ENCODE data around the gene KIAA0040.

KIAA0040 gene

DNA sequence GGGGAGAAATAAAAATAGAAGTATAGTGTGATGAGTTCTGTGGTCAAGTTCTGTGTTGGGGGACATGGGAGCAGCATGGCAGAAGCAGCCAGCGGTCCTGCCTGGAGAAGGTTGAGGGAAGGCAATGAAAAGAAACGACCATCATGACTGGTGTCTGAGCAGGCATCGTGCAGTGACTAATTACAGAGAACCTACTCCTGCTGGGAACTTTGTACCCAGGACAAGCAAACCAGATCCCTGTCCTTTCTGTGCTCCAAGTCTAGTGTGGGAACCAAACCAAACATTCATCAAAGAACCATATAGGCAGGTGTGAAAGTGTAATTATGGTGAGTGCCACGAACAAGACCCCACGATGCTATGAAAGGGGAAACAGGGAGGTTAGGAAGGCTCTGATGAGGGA lies 25.8 kb downstream of the KIAA0040 start:
- no peaks in the 10 kb centered on the region for H3K9me3 ChIP-seq (ENCODE audit: control insufficient read depth, insufficient read depth, low read length)
- peaks cover 3% of the 10 kb centered on the region for H3K36me3 ChIP-seq (ENCODE audit: control insufficient read depth, insufficient read depth, low read length)
- H3K4me1 ChIP-seq (ENCODE audit: control insufficient read depth, insufficient read depth, low read length) = no peaks in the 10 kb centered on the region
- no peak overlapping the region for H3K9ac ChIP-seq (ENCODE audit: low read depth, low read length)
- H3K27me3 ChIP-seq (ENCODE audit: control insufficient read depth, insufficient read depth, low read length) = no peaks in the 10 kb centered on the region
- H3K4me3 ChIP-seq (ENCODE audit: low read depth, low read length) = no peak overlapping the region

DNA sequence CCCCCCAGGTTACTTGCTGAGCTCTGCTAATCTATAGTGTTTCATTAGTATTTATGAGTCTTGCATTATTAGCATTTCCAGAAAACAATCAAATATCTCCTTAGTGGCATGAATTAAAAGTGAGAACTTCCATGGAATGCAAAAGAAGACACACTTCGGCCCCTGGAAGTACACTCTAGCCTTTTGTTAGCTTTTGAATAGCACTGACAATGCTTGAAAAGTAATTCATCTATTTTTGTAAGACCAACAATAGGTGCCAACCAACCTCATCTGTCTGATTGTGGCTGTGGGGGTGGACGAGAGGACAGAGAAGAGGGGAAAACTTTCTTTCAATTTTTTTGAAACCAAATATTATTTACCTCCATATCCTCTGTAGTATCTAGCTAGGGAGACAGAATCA lies 27.8 kb downstream of the KIAA0040 start:
- Histone ChIP-seq H3K4me3 (ENCODE audit: low read depth, low read length) (no peak overlapping the region), H3K9ac (ENCODE audit: low read depth, low read length) (no peak overlapping the region), H3K9me3 (ENCODE audit: control insufficient read depth, insufficient read depth, low read length) (no peaks in the 10 kb centered on the region), H3K36me3 (ENCODE audit: control insufficient read depth, insufficient read depth, low read length) (peaks cover 3% of the 10 kb centered on the region), H3K27me3 (ENCODE audit: control insufficient read depth, insufficient read depth, low read length) (no peaks in the 10 kb centered on the region), H3K4me1 (ENCODE audit: control insufficient read depth, insufficient read depth, low read length) (no peaks in the 10 kb centered on the region)

DNA sequence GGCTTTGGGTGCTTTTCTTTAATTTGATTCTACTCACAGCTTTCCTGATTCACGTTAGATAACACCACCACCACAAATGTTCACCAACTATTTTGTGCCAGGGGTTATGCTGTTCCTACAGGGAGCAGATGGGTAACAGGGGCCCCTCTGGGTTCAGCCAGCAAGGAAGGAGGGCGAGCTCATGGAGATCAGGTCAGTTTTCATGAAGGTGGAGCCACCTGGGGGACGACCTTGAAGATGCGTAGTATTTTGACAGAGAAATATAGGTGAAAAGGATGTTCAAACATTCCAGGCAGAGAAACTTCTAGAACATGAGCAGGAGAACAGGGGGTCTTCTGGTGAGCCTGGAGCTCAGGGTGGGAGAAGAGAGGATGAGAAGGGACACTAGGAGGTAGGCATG lies 28.9 kb downstream of the KIAA0040 start:
- no peak overlapping the region for H3K9ac ChIP-seq (ENCODE audit: low read depth, low read length)
- no peak overlapping the region for H3K4me3 ChIP-seq (ENCODE audit: low read depth, low read length)
- no peaks in the 10 kb centered on the region for H3K27me3 ChIP-seq (ENCODE audit: control insufficient read depth, insufficient read depth, low read length)
- peaks cover 3% of the 10 kb centered on the region for H3K36me3 ChIP-seq (ENCODE audit: control insufficient read depth, insufficient read depth, low read length)
- H3K4me1 ChIP-seq (ENCODE audit: control insufficient read depth, insufficient read depth, low read length) = no peaks in the 10 kb centered on the region
- H3K9me3 ChIP-seq (ENCODE audit: control insufficient read depth, insufficient read depth, low read length) = no peaks in the 10 kb centered on the region

DNA sequence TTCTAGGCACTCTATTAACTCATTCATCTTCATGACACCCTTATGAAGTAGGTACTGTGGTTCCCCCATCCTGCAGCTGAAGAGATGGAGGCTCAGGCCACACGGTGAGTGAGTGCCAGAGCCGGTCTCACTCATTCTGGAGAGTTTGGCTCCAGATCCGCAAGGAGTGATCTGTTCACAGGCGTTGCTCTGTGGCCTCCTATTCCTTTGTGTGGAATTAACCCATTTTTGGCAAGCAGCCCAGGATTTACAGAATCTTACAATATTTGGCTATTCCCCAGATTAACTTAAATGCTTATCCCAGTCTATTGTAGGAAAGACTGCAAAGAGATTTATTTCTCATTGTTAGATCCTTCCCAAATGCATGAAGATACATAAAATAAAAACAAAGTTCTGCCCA lies 29.6 kb downstream of the KIAA0040 start:
- Histone ChIP-seq H3K9ac (ENCODE audit: low read depth, low read length) (no peak overlapping the region), H3K9me3 (ENCODE audit: control insufficient read depth, insufficient read depth, low read length) (no peaks in the 10 kb centered on the region), H3K36me3 (ENCODE audit: control insufficient read depth, insufficient read depth, low read length) (peaks cover 3% of the 10 kb centered on the region), H3K4me3 (ENCODE audit: low read depth, low read length) (no peak overlapping the region), H3K4me1 (ENCODE audit: control insufficient read depth, insufficient read depth, low read length) (no peaks in the 10 kb centered on the region), H3K27me3 (ENCODE audit: control insufficient read depth, insufficient read depth, low read length) (no peaks in the 10 kb centered on the region)

DNA sequence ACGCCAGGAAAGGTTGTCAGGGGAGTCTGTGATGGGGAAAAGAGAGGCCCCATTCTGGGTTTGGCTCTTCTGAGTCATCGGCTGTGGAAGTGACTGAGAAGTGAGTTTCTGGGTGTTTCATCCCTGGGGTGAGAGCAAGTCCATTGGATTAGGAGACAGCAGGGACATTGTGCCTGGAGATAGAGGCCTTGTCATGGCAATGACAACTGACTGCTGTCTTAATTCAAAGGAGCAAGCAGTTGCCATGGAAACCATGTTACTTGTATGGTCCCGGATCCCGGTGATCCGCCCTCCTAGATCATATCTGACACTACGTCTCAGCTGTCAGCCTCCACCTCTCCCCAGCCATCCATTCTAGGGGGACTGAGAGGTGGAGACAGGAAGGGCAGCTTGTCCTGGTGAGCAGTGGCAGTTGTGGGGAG lies 34.4 kb downstream of the KIAA0040 start:
- Histone ChIP-seq H3K27me3 (ENCODE audit: control insufficient read depth, insufficient read depth, low read length) (no peaks in the 10 kb centered on the region), H3K36me3 (ENCODE audit: control insufficient read depth, insufficient read depth, low read length) (peaks cover 3% of the 10 kb centered on the region), H3K4me1 (ENCODE audit: control insufficient read depth, insufficient read depth, low read length) (no peaks in the 10 kb centered on the region), H3K9ac (ENCODE audit: low read depth, low read length) (no peak overlapping the region), H3K9me3 (ENCODE audit: control insufficient read depth, insufficient read depth, low read length) (no peaks in the 10 kb centered on the region), H3K4me3 (ENCODE audit: low read depth, low read length) (no peak overlapping the region)

DNA sequence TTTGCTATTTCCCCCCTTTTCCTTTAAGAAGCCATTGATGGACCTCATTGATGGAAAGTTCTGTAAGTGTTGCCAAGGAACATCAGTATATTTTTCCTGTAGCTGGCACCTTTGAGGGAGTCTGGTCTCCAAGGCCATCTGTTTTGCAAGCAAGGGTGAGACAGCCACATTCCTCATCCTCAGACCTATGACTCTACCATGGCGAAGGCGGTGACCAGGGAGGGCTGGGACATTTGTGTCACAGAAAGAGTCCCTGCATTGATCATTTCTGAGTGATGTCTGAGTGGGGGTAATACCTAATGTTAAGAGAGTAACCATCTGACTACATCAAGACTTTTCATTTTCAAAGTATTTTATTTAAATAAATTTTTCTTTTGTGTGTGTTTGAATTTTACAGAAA lies 35.4 kb downstream of the KIAA0040 start:
- Histone ChIP-seq H3K4me1 (ENCODE audit: control insufficient read depth, insufficient read depth, low read length) (no peaks in the 10 kb centered on the region), H3K36me3 (ENCODE audit: control insufficient read depth, insufficient read depth, low read length) (no peaks in the 10 kb centered on the region), H3K9me3 (ENCODE audit: control insufficient read depth, insufficient read depth, low read length) (no peaks in the 10 kb centered on the region), H3K9ac (ENCODE audit: low read depth, low read length) (no peak overlapping the region), H3K4me3 (ENCODE audit: low read depth, low read length) (no peak overlapping the region), H3K27me3 (ENCODE audit: control insufficient read depth, insufficient read depth, low read length) (no peaks in the 10 kb centered on the region)

DNA sequence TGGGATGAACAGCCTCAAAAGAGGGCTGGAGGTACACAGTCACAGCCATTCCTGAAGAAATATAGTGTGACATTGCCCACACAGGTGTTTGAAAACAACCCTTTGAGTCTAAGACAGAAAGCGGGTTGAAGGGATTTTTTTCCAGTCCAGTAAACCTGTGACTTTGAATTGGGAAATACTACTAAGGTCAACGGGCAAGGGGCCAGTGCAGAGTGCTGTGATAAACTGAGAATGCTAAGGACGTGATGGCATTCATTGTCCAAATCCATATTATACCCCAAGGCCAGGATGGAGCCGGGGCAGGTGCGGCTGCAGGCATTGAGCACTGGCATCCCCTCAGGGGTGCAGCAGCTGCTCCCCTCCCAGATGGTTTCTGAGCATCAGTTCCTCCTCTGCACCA lies 36.6 kb downstream of the KIAA0040 start:
- Histone ChIP-seq H3K36me3 (ENCODE audit: control insufficient read depth, insufficient read depth, low read length) (no peaks in the 10 kb centered on the region), H3K4me3 (ENCODE audit: low read depth, low read length) (no peak overlapping the region), H3K4me1 (ENCODE audit: control insufficient read depth, insufficient read depth, low read length) (no peaks in the 10 kb centered on the region), H3K9ac (ENCODE audit: low read depth, low read length) (no peak overlapping the region), H3K27me3 (ENCODE audit: control insufficient read depth, insufficient read depth, low read length) (peaks cover 8% of the 10 kb centered on the region), H3K9me3 (ENCODE audit: control insufficient read depth, insufficient read depth, low read length) (no peaks in the 10 kb centered on the region)

DNA sequence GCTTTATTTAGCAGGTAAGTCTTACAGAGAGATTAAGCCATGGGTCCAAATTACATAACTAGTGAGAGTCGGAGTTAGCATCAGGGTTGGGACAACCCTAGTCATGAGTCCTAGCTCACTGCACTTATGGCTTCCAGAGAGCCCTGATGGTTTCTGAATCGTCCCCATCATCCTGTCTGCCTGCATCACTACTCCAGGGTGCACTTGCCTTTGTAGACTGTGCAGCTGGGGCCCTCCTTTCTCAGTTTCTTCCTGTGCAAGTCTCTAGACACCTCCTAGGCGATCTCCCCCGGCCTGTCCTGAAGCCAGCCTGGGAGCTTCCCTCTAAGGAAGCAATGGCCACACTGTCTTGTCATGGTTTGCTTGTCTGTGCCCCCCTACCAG lies 37.1 kb downstream of the KIAA0040 start:
- H3K9me3 ChIP-seq (ENCODE audit: control insufficient read depth, insufficient read depth, low read length) = no peaks in the 10 kb centered on the region
- H3K27me3 ChIP-seq (ENCODE audit: control insufficient read depth, insufficient read depth, low read length) = peaks cover 12% of the 10 kb centered on the region
- no peaks in the 10 kb centered on the region for H3K36me3 ChIP-seq (ENCODE audit: control insufficient read depth, insufficient read depth, low read length)
- no peak overlapping the region for H3K9ac ChIP-seq (ENCODE audit: low read depth, low read length)
- no peak overlapping the region for H3K4me3 ChIP-seq (ENCODE audit: low read depth, low read length)
- H3K4me1 ChIP-seq (ENCODE audit: control insufficient read depth, insufficient read depth, low read length) = no peaks in the 10 kb centered on the region

DNA sequence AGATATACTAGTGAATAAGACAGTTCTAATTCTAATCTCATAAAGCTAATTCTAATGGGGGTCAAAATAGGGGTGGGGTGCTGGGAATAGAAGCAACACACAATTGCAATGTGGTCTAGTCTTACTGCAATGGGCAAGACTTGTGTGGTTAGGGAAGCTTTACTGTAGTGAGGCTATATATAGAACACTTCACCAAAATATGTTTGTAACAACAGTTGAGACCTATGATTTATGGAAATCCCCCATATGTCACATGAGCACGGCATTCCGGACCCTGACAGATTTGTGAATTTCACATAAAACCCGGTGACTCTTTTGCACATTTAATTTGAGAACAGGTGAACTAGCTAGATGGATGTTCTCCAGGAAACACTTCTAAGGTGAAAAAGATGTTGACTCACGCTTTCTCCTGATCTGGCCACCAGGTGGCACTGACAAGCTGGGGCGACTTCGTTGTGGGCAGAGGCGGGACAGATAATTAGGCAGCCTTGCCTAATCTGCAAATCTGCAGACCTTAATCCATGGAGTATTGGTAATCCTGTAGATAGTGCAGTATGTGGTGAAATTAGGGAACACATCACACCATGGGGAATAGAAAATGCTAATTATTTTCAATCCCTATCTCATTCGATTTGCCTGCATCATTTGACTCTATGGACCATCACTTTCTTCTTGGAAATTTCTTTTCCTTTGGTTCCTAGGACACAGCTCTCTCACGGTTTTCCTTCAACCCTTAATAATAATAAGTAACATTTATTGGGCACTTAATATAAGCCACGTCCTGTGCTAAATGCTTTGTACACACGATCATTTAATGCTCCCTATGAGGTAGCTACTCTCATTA lies 37.7 kb downstream of the KIAA0040 start:
- Histone ChIP-seq H3K27me3 (ENCODE audit: control insufficient read depth, insufficient read depth, low read length) (peaks cover 17% of the 10 kb centered on the region), H3K36me3 (ENCODE audit: control insufficient read depth, insufficient read depth, low read length) (no peaks in the 10 kb centered on the region), H3K9me3 (ENCODE audit: control insufficient read depth, insufficient read depth, low read length) (no peaks in the 10 kb centered on the region), H3K4me1 (ENCODE audit: control insufficient read depth, insufficient read depth, low read length) (no peaks in the 10 kb centered on the region), H3K4me3 (ENCODE audit: low read depth, low read length) (no peak overlapping the region), H3K9ac (ENCODE audit: low read depth, low read length) (no peak overlapping the region)

DNA sequence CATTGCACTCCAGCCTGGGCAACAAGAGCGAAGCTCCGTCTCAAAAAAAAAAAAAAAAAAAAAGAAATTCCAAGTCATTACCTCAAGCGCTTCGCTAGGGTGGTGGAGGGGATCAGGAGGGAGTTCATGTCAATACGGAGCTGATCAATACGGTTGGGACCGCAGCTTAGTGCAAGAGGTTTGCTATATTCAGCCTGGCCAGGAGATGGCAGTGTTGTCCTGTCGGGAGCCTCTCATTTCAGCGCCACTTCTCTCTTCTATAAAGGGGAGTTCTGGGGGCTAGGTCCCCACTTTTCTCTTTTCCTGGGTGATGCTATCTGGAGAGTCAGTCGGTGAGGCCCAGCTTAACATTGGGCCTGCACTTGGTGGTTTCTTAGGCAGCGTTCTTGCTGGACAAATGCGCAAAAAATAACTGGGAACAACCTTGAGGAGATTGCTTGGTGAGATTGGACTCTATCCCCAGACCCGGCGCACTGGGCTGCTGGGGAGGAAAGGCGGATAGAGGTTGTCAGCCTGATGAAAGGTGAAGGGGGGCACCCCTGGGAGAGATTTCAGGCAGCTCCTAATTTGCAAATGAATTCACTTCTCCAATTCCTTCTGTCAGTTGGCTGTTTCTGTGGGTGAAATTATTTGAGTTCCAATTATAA lies 40.4 kb downstream of the KIAA0040 start:
- Histone ChIP-seq H3K4me3 (ENCODE audit: low read depth, low read length) (peak overlapping the region; percentile 13), H3K36me3 (ENCODE audit: control insufficient read depth, insufficient read depth, low read length) (no peaks in the 10 kb centered on the region), H3K9ac (ENCODE audit: low read depth, low read length) (no peak overlapping the region), H3K9me3 (ENCODE audit: control insufficient read depth, insufficient read depth, low read length) (no peaks in the 10 kb centered on the region), H3K27me3 (ENCODE audit: control insufficient read depth, insufficient read depth, low read length) (peaks cover 17% of the 10 kb centered on the region), H3K4me1 (ENCODE audit: control insufficient read depth, insufficient read depth, low read length) (no peaks in the 10 kb centered on the region)

DNA sequence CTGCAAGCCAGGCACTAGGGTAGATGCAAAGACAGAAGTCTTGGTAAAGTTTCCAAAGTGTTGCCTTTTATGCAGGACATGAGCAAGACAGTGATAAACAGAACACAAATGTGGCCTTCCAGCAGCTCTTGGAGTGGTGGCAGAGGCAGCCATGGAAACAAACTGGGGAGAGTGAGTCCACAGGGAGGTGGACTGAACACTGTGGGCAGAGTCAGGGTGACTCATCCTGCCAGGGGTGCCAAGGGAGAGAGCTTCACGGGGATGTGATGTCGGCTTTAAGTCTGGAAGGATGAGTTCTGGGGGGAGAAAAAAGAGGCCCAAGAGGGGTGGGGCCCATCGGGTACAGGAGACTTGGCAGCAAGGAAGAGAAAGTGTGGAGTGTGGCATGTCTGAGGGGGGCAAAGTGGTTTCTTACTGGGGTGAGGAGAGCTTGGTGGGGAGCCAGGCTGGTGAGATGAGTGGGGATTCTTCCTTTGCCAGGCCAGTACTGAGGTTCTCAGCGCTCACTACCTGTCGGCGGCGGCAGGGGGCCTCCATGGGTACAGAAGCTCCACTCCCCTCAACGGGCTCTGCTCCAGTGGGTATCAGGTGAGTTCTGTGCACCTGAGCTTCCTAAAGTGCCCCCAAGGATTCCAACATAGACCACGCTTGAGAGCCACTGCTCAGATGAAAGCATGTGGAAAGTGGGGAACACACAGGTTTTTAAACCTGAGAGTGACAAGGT lies 41.8 kb downstream of the KIAA0040 start:
- Histone ChIP-seq H3K9me3 (ENCODE audit: control insufficient read depth, insufficient read depth, low read length) (no peaks in the 10 kb centered on the region), H3K4me3 (ENCODE audit: low read depth, low read length) (no peak overlapping the region), H3K9ac (ENCODE audit: low read depth, low read length) (peak overlapping the region; percentile 5), H3K36me3 (ENCODE audit: control insufficient read depth, insufficient read depth, low read length) (no peaks in the 10 kb centered on the region), H3K27me3 (ENCODE audit: control insufficient read depth, insufficient read depth, low read length) (peaks cover 17% of the 10 kb centered on the region), H3K4me1 (ENCODE audit: control insufficient read depth, insufficient read depth, low read length) (no peaks in the 10 kb centered on the region)

DNA sequence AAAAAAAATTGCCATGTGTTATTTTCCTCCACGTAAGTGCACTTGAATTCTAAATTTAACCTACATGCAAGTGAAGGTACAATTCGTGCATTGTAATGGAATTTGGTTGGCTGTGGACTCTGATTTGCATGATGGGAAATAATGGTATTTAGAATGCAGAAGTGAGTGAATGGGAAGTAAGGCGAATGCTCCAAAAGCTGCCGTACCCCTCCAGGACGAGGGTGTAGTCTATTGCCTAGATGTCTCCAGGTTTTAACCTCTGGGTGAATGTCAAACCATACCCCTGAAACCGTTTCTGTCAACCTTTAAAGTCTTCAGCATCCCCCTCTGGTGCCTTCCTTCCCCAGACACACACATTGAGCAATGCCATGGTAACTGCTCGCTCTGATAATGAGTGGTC lies 44.5 kb downstream of the KIAA0040 start:
- H3K9me3 ChIP-seq (ENCODE audit: control insufficient read depth, insufficient read depth, low read length) = no peaks in the 10 kb centered on the region
- H3K27me3 ChIP-seq (ENCODE audit: control insufficient read depth, insufficient read depth, low read length) = peaks cover 17% of the 10 kb centered on the region
- H3K9ac ChIP-seq (ENCODE audit: low read depth, low read length) = no peak overlapping the region
- H3K4me3 ChIP-seq (ENCODE audit: low read depth, low read length) = no peak overlapping the region
- H3K4me1 ChIP-seq (ENCODE audit: control insufficient read depth, insufficient read depth, low read length) = no peaks in the 10 kb centered on the region
- H3K36me3 ChIP-seq (ENCODE audit: control insufficient read depth, insufficient read depth, low read length) = no peaks in the 10 kb centered on the region

Data from iPS-15b (cell line).